ENCODE data around the gene RGS12.

RGS12 gene

DNA sequence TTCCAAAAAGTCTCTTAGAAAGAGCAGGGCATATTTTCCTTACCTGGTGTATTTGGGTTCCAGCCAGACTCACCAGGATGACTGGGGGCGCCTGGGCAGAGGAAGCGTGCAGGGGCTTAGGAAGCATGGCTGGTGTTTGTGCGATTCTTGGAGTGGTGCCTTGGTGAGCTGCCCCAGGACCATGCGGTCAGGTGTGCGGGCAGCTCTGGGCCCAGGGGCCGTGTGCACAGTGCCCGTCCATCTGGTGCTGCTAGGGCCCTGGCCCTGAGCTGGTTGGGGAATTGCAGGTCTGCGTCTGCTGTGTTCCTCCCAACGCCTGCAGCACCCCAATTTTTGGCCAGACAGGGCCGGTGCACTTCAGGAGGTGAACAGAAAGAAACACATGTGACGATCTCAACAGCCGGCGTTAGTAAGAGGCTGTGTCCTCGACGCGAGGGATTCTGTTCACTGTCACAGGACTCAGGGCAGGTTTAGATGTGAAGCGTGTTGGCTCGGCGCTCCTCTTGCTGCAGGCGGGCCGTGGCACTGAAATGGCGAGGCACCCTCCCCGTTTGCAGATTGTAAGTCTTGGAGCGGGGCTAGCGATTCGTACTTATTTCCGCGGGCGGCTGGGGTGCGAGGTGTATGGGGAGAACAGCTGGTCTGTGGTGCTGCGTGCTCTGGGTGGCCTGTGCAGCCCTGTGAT is 15.2 kb downstream of the RGS12 start:
- no peak for FAIRE-seq
- no peak for DNase-seq (ENCODE audit: insufficient read length, low spot score)

DNA sequence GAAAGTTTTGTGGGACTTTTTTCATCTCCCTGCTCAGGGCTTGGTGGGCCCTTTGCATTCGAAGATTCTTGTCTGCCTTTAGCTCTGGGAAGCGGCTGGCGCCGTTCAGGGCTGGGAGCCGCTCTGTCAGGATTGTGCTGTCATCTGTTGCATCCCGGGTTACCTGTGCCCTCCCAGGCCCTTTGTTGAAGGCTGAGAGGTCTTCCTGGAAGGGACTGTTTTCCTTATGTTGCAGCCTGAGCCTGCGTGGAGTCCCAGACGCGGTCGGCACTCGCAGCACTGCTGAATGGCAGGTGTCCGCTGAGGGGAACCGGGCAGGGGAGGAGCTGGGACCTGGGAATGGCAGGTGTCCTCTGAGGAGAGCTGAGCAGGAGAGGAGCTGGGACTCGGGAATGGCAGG is 15.9 kb downstream of the RGS12 start:
- no peak for DNase-seq (ENCODE audit: insufficient read length, low spot score)
- no peak for FAIRE-seq

- FAIRE-seq, result no peak
Measured at GRCh38 chr4:3310301-3311094, 17.7 kb downstream of the RGS12 start.

DNA sequence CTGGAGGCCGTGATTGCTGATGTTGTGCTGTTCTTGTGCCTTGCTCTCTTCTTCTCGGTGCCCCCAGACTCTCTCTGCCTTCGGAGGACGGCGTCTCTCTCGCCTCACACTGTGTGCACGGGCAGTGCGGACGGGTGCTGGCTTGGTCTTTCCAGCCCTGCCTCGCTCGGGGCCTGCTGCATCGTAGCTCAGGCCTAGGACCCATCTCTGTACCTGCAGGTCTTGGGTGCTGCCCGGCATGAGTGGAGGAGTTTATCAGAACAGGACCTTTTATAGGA is 18.2 kb downstream of the RGS12 start:
- no peak for FAIRE-seq
- no peak for DNase-seq (ENCODE audit: insufficient read length, low spot score)

More at GRCh38 chr4:3310301-3311094, 17.7 kb downstream of the RGS12 start:
- no peak for DNase-seq (ENCODE audit: insufficient read length, low spot score)

- no peak for FAIRE-seq
- DNase-seq (ENCODE audit: insufficient read length, low spot score), result no peak
Measured at GRCh38 chr4:3311489-3312171, 18.8 kb downstream of the RGS12 start.

- DNase-seq (ENCODE audit: insufficient read length, low spot score) (no peak), FAIRE-seq (no peak)
Measured at GRCh38 chr4:3312362-3312761, 19.5 kb downstream of the RGS12 start.

GRCh38 chr4:3313139-3313538 is 20.3 kb downstream of the RGS12 start:
- DNase-seq (ENCODE audit: insufficient read length, low spot score) (no peak), FAIRE-seq (no peak)

GRCh38 chr4:3313556-3314228 is 20.9 kb downstream of the RGS12 start:
- DNase-seq (ENCODE audit: insufficient read length, low spot score) (no peak), FAIRE-seq (no peak)

DNA sequence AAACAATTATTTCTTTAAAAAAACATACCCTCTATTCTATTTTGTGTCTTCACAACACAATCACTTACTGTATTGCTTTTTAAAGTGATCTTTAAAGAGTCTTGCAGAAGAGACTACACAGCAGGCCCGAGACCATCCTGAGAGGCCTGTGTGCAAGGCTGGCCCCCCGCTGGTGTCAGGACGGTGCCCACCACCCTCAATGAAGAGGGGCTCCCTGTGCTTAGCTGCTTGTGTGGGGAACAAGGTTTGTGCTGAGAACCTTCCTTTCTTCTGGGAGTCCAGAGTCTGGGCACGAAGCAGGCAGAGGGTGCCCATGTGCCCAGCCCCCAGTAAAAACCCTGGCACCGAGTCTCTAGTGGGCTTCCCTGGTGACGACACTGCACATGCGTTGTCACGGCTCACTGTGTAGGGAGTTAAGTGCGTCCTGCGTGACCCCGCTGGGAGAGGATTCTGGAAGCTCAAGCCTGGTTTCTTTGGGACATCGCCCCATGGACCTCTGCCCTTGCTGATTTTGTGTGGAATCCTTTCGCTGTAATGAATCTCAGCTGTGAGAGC is 22.0 kb downstream of the RGS12 start:
- no peak for FAIRE-seq
- no peak for DNase-seq (ENCODE audit: insufficient read length, low spot score)

DNA sequence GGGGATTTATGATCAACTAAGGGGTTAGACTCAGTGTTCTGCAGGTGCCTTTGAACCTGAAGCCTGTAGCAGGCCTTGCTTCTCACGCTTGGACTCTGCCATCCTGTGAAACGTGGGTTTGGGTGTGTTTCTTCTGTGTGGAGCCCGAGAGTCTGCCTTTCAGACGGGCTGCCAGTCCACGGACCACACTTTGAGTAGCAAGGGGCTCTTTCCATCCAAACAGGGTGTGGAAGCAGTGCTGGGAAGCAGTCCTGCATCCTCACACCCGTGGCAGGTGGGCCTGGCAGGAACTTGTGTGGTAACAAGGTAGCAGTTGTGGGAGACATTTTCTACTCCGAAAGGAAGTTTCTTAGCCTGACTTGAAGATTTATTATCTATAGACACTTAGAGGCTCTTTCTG is 22.7 kb downstream of the RGS12 start:
- no peak for FAIRE-seq
- DNase-seq (ENCODE audit: insufficient read length, low spot score), result no peak

DNA sequence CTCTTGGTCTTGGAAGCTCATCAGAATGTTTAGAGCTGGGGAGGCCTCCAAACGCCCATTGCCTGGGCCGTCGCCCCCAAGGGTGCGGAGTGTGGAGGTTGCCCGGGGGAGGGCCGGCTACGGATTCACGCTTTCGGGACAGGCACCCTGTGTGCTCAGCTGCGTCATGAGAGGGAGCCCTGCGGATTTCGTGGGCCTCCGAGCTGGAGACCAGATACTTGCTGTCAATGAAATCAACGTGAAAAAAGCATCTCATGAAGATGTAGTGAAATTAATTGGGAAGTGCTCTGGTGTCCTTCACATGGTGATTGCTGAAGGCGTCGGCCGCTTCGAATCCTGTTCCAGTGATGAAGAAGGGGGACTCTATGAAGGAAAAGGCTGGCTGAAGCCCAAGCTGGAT is 23.3 kb downstream of the RGS12 start:
- DNase-seq (ENCODE audit: insufficient read length, low spot score) (no peak), FAIRE-seq (no peak)

DNA sequence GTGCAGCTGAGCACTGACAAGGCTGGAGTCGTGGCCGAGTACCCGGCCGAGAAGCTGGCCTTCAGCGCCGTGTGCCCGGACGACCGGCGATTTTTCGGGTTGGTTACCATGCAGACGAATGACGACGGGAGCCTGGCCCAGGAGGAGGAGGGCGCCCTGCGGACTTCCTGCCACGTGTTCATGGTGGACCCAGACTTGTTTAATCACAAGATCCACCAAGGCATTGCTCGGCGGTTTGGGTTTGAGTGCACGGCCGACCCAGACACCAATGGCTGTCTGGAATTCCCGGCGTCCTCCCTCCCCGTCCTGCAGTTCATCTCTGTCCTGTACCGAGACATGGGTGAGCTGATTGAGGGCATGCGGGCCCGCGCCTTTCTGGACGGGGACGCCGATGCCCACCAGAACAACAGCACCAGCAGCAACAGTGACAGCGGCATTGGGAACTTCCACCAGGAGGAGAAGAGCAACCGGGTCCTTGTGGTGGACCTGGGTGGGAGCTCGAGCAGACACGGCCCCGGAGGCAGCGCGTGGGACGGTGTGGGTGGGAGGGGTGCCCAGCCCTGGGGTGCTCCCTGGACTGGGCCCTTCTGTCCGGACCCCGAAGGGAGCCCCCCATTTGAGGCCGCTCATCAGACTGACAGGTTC is 24.3 kb downstream of the RGS12 start:
- no peak for FAIRE-seq
- DNase-seq (ENCODE audit: insufficient read length, low spot score), result no peak

DNA sequence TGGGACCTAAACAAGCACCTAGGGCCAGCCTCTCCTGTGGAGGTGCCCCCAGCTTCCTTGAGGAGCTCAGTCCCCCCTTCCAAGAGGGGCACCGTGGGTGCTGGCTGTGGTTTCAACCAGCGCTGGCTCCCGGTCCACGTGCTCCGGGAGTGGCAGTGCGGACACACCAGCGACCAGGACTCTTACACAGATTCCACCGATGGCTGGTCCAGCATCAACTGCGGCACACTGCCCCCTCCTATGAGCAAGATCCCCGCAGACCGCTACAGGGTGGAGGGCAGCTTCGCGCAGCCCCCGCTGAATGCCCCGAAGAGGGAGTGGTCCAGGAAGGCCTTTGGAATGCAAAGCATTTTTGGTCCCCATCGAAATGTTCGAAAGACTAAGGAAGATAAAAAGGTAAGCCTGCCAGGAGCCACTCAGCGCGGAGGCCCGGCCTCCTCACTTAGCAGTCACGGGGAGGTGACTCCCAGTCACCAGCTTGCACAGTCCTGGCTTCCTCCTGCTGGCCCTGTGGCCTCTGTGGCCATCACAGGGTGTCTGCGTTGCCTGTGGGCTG is 24.9 kb downstream of the RGS12 start:
- FAIRE-seq, result no peak

GRCh38 chr4:3318561-3319021 is 25.8 kb downstream of the RGS12 start:
- no peak for DNase-seq (ENCODE audit: insufficient read length, low spot score)
- FAIRE-seq, result no peak

More for the DNA sequence above, 24.9 kb downstream of the RGS12 start:
- no peak for DNase-seq (ENCODE audit: insufficient read length, low spot score)

DNA sequence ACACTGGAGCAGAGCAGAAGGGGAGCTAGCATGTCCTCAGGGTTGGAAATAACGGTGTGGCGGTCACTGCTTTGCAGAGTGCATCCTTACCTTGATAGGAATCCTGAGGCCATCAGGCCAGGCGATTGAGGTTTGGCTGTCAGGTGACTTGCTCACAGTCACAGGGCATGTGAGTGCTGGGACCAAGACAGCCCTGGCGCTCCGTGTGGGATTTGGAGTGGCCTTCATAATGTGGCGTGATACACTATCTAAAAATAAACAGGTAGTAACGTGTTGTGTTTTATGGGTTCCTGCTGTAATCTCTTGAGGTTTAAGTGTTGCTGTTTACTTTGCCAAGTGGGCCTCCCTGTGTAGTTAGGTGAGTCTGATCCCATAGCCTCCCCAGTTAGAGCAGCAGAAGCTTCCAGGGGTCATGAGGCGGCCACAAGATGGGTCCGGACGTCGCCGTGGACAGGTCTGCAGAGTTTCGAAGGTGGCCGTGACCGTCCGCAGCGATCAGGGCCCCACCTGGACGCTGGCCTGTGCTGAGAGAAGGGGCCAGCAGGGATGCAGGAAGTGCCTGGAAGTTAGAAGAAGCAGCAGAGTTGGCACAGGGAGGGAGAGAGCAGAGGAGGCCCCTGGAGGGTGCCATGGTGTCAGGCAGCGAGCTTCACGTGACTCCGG is 27.7 kb downstream of the RGS12 start:
- no peak for DNase-seq (ENCODE audit: insufficient read length, low spot score)
- no peak for FAIRE-seq

- FAIRE-seq, result no peak
Measured at GRCh38 chr4:3321295-3321889, 28.6 kb downstream of the RGS12 start.

GRCh38 chr4:3322059-3322550 is 29.3 kb downstream of the RGS12 start:
- no peak for FAIRE-seq
- no peak for DNase-seq (ENCODE audit: insufficient read length, low spot score)

More at GRCh38 chr4:3321295-3321889, 28.6 kb downstream of the RGS12 start:
- DNase-seq (ENCODE audit: insufficient read length, low spot score), result no peak

- DNase-seq (ENCODE audit: insufficient read length, low spot score) (no peak), FAIRE-seq (no peak)
Measured at GRCh38 chr4:3323071-3323481, 30.3 kb downstream of the RGS12 start.

All from HTR-8/SVneo (cell line).